Left renal pelvis (tissue), 4 donors: ENCODE measurements around the gene AXIN1. TPM values are rescaled to one million over a fixed set of nuclear protein-coding genes. Genes with fewer than 3 reads are reported as not detected.
"Not testable (repeated sequence)": the region's sequence is repeated elsewhere in the genome, so short reads cannot be mapped to it uniquely, and the experiment has no call there.

ENCODE experiments used
- DNase-seq, 4 donors: peaks; one replicate each; pipeline ENCODE4 v3.0.0-alpha.2; 2013; ENCODE audit warnings: low read depth in 4 of 4, low spot score in 3 of 4
- polyA plus RNA-seq, 4 donors: library from polyadenylated mRNA; unstranded; fragments of 120-200 nt; gene quantifications; one replicate each; pipeline ENCODE4 v1.2.1, GENCODE V29; 2013; ENCODE audit not compliant: insufficient read length in 4 of 4

Gene AXIN1
- polyA plus RNA-seq, 4 donors = 14.9 to 22.8 (median 15.8) TPM

DNA sequence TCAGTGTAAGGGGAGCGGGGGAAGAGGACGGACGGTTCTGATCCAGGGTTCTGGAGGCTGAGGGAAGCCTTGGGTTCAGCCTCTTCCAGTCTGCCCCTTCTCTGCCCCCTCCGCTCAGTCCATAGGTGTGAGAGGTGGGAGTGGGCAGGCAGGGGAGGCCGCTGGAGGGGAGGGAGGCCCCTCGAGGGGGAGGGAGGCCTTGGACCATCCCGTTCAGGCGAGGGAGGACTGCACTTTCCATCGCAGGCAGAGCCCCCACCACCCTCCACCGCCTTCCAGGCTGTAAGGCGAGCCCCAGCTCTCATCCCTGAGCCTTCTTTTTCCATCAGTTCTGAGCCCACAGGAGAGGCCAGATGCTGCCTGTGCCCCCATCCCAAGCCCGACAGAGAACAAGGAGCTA lies 4.2 kb upstream of the AXIN1 start:
- no peak for DNase-seq

DNA sequence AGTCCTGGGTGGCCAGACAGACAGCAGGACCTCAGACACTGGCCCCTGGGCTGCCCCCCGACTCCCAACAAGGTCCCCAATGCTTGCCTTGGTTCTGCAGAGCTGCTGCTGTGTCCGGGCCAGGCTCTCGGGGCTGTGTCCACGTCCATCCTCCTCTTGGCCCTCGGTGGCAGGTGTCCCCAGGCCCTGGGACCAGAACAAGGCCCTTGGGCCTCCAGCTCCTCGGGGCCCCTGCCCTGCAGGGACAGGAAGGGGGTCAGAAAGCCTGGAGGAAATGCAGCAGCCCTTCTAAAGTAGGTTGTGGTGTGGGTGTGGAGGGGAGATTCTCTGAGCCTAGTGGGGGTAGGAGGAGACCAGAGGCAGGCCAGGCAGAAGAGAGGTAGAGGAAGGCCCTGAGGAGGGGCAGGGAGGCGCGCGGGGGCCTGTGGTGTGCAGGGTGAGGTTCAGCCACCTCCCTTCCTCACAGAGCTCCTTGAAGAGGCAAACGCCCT lies 2.5 kb upstream of the AXIN1 start:
- no peak for DNase-seq

DNA sequence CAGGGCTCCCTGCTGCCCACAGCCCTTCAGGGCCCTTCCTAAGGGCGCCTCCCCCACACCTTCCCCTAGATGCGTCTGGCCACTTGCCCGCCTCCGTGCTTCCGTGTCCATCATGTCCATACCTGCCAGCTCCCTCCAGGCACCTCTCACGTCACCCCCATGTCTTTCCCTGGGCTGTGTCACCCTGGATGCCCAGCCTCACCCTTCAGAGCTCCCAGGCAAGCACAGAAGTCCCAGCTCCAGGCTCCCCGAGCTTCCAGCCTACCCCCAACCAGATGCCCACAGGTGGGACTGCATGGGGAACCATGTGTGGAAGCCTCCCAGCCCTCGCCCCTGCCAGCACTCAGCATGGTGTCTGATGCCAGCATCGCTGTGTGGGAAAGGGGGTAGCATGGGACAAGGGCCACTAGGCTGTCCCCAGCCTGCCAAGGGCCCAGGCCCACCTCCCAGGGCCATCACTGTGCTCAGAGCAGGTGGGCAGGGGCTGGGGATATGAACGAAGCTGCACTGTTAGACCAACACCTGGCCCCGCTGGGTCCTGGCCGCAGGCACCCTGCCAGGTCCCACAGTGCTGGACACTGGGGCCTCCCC lies 1.9 kb upstream of the AXIN1 start:
- DNase-seq = no peak

DNA sequence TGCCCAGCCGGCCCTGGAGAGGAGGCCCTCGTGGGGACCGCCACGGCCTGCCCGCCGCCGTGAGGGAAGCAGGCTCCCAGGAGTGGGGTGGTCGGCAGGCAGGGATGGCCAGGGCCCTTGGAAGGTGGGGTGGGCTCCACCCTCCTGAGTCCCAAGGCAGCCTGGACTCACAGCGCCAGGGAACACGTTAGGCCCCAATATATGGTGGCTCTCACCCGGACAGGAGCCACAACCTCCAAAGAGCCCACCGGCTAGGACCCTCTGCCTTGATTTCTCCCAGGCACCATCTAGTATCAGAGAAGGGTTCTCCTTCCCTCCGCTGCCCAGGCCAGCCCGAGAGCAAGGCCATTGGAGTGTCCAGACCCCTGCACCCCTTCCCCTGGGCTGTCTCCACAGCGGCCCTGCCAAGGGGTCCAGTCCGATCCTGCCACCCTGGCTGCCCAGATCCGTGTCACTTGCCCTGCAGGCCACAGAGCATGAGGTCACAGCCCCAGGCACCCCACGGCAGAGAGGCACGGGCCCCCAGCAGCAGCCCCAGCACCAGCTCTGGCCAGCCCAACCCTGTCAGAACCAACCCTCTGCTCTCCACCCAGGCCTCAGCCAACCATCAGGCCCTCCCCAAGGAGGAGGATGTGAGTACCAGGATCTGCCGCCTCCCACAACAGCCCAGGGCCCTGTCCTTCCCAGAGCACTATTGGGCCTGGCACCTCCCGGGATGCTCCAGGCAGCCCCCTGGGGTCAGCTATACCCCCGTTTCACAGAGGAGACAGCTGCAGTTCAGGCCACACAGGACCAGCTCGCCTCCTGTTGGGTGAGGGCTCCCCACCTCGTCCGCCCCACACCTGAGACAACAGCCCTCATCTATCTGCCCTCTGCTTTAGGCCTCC lies 1.1 kb upstream of the AXIN1 start:
- DNase-seq = no peak

DNA sequence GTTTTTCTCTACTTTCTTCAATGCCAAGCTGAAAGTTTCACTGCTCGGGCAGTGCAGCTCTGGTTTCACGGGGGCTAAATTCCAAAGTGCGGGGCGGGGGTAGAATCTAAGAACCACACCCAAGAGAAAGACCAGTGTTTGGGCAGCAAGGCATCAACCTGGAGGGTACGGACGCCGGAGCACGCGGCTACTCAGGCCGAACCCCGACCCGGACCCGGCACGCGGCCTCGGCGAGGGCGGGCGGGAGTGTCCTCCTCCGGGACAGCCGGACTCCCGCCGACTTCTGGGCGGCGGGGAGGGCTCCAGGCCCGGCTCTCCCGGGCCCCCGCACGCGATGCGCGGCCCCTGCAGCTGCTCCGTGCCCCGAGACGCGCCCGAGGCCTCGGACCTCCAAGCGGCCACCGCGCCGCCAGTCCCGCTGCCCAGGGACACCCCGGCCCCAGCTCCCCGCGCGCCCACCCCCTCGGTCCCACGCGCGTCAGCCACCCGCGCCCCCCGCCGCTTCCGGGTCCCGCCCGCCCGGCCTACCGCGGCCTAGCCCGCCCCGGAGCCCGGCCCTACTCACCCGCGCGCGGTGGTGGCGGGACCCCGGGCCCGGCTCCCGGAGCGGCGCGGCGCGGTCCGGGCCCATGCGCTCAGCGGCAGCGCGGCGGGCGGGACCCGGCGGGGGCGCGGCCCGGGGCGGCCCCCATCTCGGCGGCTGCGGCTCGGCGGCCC lies 561 bp downstream of the AXIN1 start:
- no peak for DNase-seq

DNA sequence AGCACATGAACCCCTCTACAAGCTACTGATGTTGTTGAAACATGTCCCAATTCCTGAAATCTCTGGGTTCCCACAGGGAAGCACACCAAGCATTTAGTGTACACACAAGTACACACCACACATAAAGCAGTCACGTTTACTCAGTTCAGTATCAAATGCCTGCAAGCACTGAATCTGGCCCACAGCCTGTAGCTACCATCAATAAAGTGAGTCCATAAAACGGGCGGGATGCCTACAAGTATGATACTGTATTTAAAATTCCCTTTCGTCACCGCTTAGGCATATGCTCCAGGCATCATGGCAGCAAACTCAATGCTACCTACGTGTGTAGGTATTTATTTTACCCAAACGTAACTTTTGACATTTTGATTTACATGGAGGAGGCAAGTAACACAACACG lies 2.3 kb downstream of the AXIN1 start:
- DNase-seq = no peak

DNA sequence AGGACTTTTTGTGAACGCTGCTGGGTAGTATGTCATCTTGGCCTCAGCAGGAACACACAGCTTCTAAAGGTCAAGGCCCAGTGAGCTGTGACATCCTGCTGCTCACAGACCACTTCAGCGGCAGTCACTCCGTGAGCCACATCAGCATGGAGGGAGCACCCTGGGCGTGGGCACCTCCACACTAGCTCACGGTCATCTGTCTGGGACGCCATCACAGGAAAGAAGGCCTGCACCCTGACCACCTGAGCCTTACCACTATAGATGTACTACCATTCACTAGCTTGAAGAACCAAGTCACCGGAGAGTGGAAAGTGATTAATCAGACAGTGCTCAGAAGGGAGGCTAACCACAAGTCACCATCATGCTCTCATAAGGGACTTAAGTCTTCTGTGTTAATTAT lies 3.3 kb downstream of the AXIN1 start:
- DNase-seq = no peak

DNA sequence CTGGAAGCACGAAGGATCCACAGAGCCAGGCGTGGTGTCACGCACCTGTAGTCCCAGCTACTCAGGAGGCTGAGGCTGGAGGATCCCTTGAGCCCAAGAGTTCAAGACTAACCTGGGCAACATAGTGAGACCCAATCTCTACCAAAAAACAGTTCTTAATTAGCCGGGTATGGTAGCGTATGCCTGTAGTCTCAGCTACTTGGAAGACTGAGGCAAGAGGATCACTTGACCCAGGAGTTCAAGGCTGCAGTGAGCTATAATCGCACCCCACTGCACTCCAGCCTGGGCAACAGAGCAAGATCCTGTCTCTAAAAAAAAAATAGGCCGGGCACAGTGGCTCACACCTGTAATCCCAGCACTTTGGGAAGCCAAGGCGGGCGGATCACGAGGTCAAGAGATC lies 4.0 kb downstream of the AXIN1 start:
- DNase-seq = not testable (repeated sequence)

DNA sequence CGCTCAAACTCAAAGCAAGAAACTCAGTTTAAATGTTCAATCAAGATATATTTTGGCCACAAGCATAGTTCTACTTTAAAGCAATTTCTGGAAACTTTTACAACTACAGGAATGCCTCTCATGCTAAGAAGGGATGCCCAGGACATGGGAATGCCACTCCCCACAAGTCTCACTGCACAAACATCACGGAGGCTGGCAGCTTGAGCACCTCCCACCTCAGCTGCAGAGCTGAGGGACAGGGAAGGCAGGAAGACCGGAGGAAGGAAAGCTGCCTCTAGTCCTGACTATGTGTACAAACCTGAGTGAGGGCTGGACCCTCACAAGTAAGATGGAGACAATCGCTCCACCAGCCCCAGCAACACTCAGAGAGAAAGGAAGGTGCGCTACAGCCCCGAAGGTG lies 5.3 kb downstream of the AXIN1 start:
- no peak for DNase-seq

DNA sequence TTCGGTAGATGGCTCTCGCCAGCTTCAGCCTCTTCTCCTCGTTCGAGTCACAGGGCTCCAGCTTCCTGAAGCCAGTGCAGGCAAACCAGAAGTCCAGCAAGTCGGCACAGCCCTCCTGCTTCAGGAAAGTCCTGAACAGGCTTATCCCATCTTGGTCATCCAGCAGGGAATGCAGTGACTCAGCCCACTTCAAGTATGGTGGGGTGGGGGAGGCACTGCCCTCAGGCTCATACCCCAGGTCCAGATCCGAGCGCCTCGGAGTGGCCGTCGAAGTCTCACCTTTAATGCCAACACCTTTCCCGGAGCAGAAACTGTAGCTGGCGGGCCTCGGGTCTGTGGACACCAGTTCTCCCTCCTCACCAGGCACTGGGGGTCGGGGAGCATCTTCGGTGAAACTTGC lies 5.9 kb downstream of the AXIN1 start:
- no peak for DNase-seq

DNA sequence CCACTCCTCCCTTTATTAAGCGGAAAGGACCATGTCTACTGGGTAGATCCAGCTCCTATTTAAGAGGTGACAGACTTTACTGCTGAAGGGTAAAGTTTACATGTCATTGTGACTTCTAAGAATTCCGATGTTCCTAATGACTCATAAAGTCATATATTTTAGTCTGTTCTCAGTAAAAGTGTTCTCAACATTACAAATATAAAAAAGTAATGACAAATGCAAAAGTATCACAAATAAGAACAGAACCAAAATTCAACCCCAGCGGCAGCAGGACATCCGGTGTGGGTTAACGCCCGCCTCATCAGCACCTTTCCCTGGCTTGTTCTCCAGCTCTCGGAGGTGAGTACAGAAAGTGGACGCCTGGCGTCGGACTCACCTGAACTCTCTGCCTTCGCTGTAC lies 6.8 kb downstream of the AXIN1 start:
- no peak for DNase-seq

DNA sequence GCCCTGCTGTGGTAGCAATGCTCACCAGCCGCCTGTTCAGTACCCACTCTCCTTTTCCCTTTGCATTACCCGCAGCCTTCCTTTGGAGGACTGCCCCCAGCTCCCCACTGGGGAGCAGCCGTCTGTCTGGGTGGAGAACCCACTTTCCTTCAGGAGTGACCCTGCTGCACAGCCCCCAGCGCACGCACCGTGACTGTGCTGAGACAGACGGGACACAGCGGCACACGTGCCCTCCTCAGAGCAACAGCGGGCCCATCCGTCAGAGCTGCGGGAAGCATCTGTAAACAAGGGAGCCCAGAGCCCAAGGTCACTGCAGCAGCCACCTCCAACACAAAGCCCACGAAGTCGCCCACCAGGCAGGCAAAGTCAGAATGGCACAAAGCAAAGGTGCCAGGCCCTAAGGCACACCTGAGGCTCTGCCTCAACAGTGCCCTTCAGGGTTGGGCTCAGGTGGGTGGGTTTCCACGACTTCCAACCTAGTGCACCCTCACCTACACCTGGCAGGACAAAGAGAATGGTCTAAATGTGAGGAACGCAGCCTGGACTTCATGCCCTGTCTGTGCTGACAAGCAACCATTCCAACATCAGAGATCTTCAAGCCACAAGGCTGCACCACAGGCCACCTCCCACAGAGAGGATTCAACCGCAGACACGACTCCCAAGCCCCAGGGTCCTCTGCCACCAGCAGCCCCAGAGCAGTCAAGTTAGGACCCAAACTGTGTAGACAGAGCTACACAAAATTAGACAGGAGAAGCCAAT lies 9.9 kb downstream of the AXIN1 start:
- no peak for DNase-seq

DNA sequence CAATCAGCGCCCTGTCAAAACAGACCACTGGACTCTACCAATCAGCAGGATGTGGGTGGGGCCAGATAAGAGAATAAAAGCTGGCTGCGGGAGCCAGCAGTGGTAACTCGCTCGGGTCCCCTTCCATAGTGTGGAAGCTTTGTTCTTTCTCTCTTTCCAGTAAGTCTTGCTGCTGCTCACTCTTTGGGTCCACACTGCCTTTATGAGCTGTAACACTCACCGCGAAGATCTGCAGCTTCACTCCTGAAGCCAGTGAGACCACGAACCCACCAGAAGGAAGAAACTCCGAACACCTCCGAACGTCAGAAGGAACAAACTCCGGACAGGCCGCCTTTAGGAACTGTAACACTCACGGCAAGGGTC lies 10.6 kb downstream of the AXIN1 start:
- DNase-seq = not testable (repeated sequence)

DNA sequence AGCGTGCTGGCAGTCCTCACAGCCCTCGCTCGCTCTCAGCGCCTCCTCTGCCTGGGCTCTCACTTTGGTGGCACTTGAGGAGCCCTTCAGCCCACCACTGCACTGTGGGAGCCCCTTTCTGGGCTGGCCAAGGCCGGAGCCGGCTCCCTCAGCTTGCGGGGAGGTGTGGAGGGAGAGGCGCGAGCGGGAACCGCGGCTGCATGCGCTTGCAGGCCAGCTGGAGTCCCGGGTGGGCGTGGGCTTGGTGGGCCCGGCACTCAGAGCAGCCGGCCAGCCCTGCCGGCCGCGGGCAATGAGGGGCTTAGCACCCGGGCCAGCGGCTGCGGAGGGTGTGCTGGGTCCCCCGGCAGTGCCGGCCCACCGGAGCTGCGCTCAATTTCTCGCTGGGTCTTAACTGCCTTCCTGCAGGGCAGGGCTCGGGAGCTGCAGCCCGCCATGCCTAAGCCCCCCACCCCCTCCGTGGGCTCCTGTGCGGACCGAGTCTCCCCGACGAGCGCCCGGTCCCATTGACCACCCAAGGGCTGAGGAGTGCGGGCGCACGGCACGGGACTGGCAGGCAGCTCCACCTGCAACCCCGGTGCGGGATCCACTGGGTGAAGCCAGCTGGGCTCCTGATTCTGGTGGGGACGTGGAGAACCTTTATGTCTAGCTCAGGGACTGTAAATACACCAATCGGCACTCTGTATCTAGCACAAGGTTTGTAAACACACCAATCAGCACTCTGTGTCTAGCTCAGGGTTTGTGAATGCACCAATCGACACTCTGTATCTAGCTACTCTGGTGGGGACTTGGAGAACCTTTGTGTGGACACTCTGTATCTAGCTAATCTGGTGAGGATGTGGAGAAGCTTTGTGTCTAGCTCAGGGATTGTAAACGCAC lies 11.2 kb downstream of the AXIN1 start:
- not testable (repeated sequence) for DNase-seq

DNA sequence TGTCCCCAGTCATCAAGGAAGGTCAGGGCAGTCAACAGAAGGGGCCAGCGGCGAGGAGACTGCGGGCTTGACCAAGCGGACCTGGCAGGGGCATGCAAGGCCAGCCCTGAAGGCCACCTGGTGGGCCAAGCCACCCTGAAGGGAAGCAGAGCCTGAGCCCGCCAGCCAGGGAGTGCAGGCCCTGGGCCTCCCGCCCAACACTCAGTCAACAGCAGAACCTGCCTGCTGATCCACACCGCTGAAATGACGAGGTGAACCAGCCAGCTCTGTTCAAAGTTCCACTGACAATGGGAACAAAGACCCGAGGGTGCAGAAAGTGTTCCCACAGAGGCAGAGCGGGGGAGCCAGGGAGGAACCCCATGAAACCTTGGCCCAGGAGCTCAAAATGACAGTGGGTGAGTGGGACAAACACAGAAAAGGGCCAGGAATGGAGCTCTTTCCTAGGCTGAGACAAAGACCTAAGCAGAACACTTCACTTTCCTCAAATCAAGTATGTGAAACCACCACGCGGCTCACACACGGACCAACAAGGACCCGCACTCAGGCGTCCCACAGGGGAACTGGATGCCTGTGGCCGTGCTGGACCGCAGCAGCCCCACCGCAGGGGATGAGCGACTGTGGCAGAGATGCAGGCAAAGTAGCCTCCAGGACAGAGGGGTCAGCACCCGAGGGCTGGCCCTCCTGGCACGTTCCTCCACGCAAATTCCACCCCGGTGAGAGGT lies 12.0 kb downstream of the AXIN1 start:
- no peak for DNase-seq

DNA sequence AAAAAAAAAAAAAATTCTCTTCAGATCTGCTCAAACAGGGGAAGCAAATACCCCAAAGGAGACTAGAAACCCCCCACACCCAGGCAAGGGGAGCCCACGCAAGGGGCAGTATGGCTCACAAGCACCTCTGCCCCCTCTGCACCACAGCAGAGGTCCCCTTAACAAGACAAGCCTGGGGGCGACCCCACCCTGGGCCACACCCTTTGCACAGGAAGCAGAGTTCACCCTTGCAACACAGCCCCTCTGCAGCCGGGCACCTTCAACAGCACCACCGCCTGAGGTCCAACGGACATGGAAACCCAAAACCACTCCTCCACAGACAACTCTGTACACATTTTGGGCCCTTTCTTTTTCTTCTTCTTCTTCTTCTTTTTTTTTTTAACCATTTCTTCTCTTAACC lies 12.8 kb downstream of the AXIN1 start:
- no peak for DNase-seq

DNA sequence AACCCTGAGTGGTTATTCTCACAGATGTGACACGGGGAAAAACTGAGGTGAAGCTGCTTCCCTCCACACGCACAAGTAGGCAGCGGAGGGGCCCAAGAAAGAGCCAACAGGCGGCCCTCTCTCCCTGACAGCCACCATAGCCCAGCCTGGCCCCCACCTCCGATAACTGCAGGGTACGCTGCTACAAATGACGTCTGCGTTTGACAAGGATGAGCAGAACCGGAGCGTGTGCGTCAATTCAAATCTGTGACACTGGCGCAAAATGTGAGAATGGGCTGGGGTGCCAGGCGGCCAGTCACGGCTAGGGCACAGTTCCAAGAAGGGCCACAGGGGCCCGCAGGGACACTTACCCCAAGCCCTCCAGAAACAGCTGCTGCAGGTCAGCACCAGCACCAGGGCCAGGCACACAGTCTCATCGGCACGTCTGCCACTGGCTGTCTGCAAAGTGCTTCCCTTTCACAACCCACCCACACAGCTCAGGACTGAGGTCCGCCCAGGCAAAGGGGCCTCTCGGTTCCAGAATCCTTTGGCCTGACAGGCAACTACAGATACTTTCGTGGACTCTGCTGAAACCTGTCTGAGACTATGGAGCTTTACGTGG lies 14.4 kb downstream of the AXIN1 start:
- DNase-seq = no peak

DNA sequence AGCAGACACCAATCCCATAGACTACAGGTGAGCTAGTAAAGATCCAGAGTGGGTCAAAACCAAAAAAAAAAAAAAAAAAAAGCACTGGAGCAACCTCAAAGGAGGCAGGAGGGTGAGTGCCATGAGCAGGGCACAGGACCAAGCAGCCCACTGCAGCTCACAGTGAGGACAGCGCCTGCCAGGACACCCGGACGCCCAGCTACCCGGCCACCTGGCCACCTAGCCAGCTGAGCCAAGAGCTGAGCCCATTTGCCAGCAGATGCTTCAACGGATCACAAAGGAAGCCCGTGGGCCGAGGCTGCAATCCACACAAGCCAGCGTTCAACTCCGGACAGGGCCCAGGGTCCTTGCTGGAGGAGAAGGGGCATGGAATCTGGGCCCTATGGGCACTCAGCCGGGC lies 15.1 kb downstream of the AXIN1 start:
- no peak for DNase-seq

DNA sequence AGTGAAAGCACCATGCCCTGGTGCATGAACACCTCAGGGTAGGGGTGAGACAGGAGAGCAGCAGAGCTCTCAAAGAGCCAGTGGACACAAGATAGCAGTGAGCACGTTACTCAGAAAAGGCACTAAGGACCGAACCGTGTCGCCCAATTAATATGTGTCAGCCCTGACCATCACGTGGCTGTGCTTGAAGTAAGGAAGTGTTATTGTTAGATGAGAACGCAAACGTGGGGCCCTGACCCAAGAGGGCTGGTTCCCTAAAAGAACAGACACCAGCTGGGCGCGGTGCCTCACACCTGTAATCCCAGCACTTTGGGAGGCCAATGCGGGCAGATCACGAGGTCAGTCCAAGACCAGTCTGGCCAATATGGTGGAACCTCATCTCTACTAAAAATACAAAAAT lies 16.3 kb downstream of the AXIN1 start:
- no peak for DNase-seq
